Measurements from ENCODE around the gene METTL9. TPM values are rescaled to one million over a fixed set of nuclear protein-coding genes. Genes with fewer than 3 reads are reported as not detected.

Gene METTL9
- total RNA-seq, 1 experiment from 2014 or later = 41.4 TPM

DNA sequence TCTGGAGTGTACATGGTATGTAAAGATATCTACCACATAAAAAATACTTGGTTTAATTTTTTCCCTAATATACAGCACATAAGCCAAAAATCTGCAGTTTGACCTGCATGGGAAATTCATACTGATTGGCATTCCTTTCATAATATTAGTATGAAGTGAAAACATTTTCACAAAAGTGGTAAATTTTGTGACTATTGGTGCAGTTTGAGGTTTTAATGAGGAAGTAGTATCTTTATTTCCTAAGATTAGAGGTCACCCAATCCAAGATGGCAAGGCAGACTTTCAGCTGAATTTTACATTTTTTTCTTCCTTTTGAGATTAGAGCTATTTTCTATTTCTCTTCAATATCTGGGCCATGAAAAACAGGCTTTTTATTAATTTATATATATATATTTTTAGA is 21.2 kb downstream of the METTL9 start:
- POLR2A ChIA-PET = no interaction called here
- H3K4me2 ChIP-seq (ENCODE audit: low read length) = no peak overlapping the region
- TF ChIP-seq CEBPB (IDR thresholded peaks at IDR 0.05; ENCODE audit: low read depth) (no peak), JUND (IDR thresholded peaks at IDR 0.05) (no peak), CBX3 (IDR thresholded peaks at IDR 0.05; ENCODE audit: low read depth) (no peak), POLR2A (IDR thresholded peaks at IDR 0.05; ENCODE audit: borderline replicate concordance, extremely low read depth, insufficient read depth, insufficient read length) (no peak), YY1 (IDR thresholded peaks at IDR 0.05; ENCODE audit: extremely low read depth, insufficient replicate concordance, low read depth, low read length) (no peak), ZNF274 (IDR thresholded peaks at IDR 0.05; ENCODE audit: low read depth, low read length) (no peak), ZFX (IDR thresholded peaks at IDR 0.05) (no peak), SP1 (IDR thresholded peaks at IDR 0.05; ENCODE audit: low read depth) (no peak)
- TF ChIP-seq, protein P1, sequence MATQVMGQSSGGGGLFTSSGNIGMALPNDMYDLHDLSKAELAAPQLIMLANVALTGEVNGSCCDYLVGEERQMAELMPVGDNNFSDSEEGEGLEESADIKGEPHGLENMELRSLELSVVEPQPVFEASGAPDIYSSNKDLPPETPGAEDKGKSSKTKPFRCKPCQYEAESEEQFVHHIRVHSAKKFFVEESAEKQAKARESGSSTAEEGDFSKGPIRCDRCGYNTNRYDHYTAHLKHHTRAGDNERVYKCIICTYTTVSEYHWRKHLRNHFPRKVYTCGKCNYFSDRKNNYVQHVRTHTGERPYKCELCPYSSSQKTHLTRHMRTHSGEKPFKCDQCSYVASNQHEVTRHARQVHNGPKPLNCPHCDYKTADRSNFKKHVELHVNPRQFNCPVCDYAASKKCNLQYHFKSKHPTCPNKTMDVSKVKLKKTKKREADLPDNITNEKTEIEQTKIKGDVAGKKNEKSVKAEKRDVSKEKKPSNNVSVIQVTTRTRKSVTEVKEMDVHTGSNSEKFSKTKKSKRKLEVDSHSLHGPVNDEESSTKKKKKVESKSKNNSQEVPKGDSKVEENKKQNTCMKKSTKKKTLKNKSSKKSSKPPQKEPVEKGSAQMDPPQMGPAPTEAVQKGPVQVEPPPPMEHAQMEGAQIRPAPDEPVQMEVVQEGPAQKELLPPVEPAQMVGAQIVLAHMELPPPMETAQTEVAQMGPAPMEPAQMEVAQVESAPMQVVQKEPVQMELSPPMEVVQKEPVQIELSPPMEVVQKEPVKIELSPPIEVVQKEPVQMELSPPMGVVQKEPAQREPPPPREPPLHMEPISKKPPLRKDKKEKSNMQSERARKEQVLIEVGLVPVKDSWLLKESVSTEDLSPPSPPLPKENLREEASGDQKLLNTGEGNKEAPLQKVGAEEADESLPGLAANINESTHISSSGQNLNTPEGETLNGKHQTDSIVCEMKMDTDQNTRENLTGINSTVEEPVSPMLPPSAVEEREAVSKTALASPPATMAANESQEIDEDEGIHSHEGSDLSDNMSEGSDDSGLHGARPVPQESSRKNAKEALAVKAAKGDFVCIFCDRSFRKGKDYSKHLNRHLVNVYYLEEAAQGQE (IDR thresholded peaks at IDR 0.05; ENCODE audit: low read depth) = no peak
- TF ChIP-seq, protein P2, sequence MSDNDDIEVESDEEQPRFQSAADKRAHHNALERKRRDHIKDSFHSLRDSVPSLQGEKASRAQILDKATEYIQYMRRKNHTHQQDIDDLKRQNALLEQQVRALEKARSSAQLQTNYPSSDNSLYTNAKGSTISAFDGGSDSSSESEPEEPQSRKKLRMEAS (IDR thresholded peaks at IDR 0.05) = no peak
- CTCF ChIA-PET = no interaction called here
- no peaks in the 10 kb centered on the region for H3K9me2 ChIP-seq (ENCODE audit: insufficient read depth)
- BruUV-seq (replicated peaks) = no TSS peak
- RAD21 ChIA-PET (ENCODE audit: low non-redundant PET in 1 of 2, low total read pairs in 2 of 2, uncharacterized antibody in 2 of 2, unreplicated experiment in 2 of 2) = no interaction called here
- 0 out of 4 replicates have a peak, but pooled peaks cover 0 to 3% of the 10 kb centered on the region in 2 experiments for H3K36me3 ChIP-seq (ENCODE audit: control insufficient read depth in 1 of 2, insufficient read depth in 2 of 2, low read length in 2 of 2)
- no peak overlapping the region for H3K4me3 ChIP-seq (replicated peaks in 1 of 2; ENCODE audit: low read depth in 1 of 2, low read length in 2 of 2)
- DNase-seq (ENCODE audit: low read depth, low spot score) (no peak), ATAC-seq (no peak)
- H4K20me1 ChIP-seq (ENCODE audit: insufficient read depth) = no peaks in the 10 kb centered on the region
- no peak overlapping the region for H2AFZ ChIP-seq (ENCODE audit: low read depth, low read length, poor library complexity, severe bottlenecking)
- H3K27me3 ChIP-seq (ENCODE audit: insufficient read depth, low read length) = no peaks in the 10 kb centered on the region
- no peaks in the 10 kb centered on the region for H3K9me3 ChIP-seq (ENCODE audit: control insufficient read depth in 1 of 2, insufficient read depth in 1 of 2, low read depth in 1 of 2, low read length in 2 of 2)
- no peaks in the 10 kb centered on the region for H3K79me2 ChIP-seq (ENCODE audit: insufficient read depth, low read length)
- no peak overlapping the region for H3K9ac ChIP-seq (ENCODE audit: low read length)
- H3K27ac ChIP-seq (ENCODE audit: low read depth, low read length) = no peak overlapping the region
- intact Hi-C loops (cut with micrococcal nuclease) = no loop called here
- H3K4me1 ChIP-seq (ENCODE audit: control insufficient read depth in 1 of 2, insufficient read depth in 2 of 2, low read length in 2 of 2) = no peaks in the 10 kb centered on the region
